ENCODE measurements around the gene TSPAN18.

The TSPAN18 gene

GRCh38 chr11:44785856-44786607, 59.3 kb downstream of the TSPAN18 start:
- no peaks in the 10 kb centered on the region for H3K79me1 ChIP-seq (replicated peaks; ENCODE audit: low read length, poor library complexity, severe bottlenecking)
- no peak overlapping the region for H2BK120ac ChIP-seq (ENCODE audit: low read depth, low read length)
- no peak overlapping the region for H4K91ac ChIP-seq (ENCODE audit: low read length)
- H3K27ac ChIP-seq (ENCODE audit: low read length, poor library complexity, severe bottlenecking), result no peak overlapping the region
- H3K9me3 ChIP-seq (ENCODE audit: control insufficient read depth, low read length), result no peaks in the 10 kb centered on the region
- H4K8ac ChIP-seq (ENCODE audit: low read length), result no peak overlapping the region
- H3K4me3 ChIP-seq (ENCODE audit: insufficient read depth in 1 of 2, low read depth in 1 of 2, low read length in 2 of 2), result no peak overlapping the region
- H2AK5ac ChIP-seq (ENCODE audit: low read length, severe bottlenecking), result no peak overlapping the region
- H3K36me3 ChIP-seq (ENCODE audit: control insufficient read depth in 1 of 2, insufficient read depth in 2 of 2, low read depth in 1 of 2, low read length in 2 of 2), result no peaks in the 10 kb centered on the region
- H3K4me1 ChIP-seq (ENCODE audit: control insufficient read depth, insufficient read depth, low read depth, low read length), result peaks cover 11% of the 10 kb centered on the region
- no peak for DNase-seq
- H3K4me2 ChIP-seq (ENCODE audit: low read length, poor library complexity, severe bottlenecking), result no peak overlapping the region
- H2AFZ ChIP-seq (ENCODE audit: low read depth, low read length), result no peak overlapping the region
- no peak overlapping the region for H3K23ac ChIP-seq (ENCODE audit: low read length in 2 of 2)
- peak overlapping the region in 1 of 2 experiments; percentile 47 for H2BK12ac ChIP-seq (ENCODE audit: low read length in 2 of 2)
- no peak overlapping the region for H3K18ac ChIP-seq (ENCODE audit: low read depth in 1 of 2, low read length in 2 of 2)
- peak overlapping the region in 1 of 2 experiments; percentile 6 for H3K4ac ChIP-seq (ENCODE audit: low read depth in 1 of 2, low read length in 2 of 2)
- WGBS, result 56% methylated on average over 7 of the region's 7 CpGs
- H3K27me3 ChIP-seq (ENCODE audit: control insufficient read depth in 1 of 2, insufficient read depth in 1 of 2, low read length in 2 of 2), result peaks cover 45 to 76% of the 10 kb centered on the region in 2 experiments
- H3K14ac ChIP-seq (ENCODE audit: low read length in 2 of 2), result no peak overlapping the region
- H2BK15ac ChIP-seq (ENCODE audit: low read depth, poor library complexity, severe bottlenecking), result no peak overlapping the region
- H3K9ac ChIP-seq (ENCODE audit: low read length), result no peak overlapping the region
- H2BK5ac ChIP-seq (ENCODE audit: low read depth, low read length, poor library complexity, severe bottlenecking), result no peak overlapping the region

GRCh38 chr11:44787070-44787469, 60.3 kb downstream of the TSPAN18 start:
- no peak overlapping the region for H2BK12ac ChIP-seq (ENCODE audit: low read length in 2 of 2)
- H3K9ac ChIP-seq (ENCODE audit: low read length), result no peak overlapping the region
- no peak overlapping the region for H3K4me3 ChIP-seq (ENCODE audit: insufficient read depth in 1 of 2, low read depth in 1 of 2, low read length in 2 of 2)
- no peak overlapping the region for H3K23ac ChIP-seq (ENCODE audit: low read length in 2 of 2)
- WGBS, result 75% methylated on average over 2 of the region's 3 CpGs
- H2AFZ ChIP-seq (ENCODE audit: low read depth, low read length), result no peak overlapping the region
- no peak overlapping the region for H2AK5ac ChIP-seq (ENCODE audit: low read length, severe bottlenecking)
- H4K91ac ChIP-seq (ENCODE audit: low read length), result no peak overlapping the region
- no peaks in the 10 kb centered on the region for H3K9me3 ChIP-seq (ENCODE audit: control insufficient read depth, low read length)
- no peak overlapping the region for H3K4me2 ChIP-seq (ENCODE audit: low read length, poor library complexity, severe bottlenecking)
- H3K14ac ChIP-seq (ENCODE audit: low read length in 2 of 2), result no peak overlapping the region
- no peak overlapping the region for H2BK5ac ChIP-seq (ENCODE audit: low read depth, low read length, poor library complexity, severe bottlenecking)
- H3K36me3 ChIP-seq (ENCODE audit: control insufficient read depth in 1 of 2, insufficient read depth in 2 of 2, low read depth in 1 of 2, low read length in 2 of 2), result no peaks in the 10 kb centered on the region
- H3K27me3 ChIP-seq (ENCODE audit: control insufficient read depth in 1 of 2, insufficient read depth in 1 of 2, low read length in 2 of 2), result peaks cover 48 to 75% of the 10 kb centered on the region in 2 experiments
- H3K4ac ChIP-seq (ENCODE audit: low read depth in 1 of 2, low read length in 2 of 2), result no peak overlapping the region
- no peak for DNase-seq
- no peak overlapping the region for H4K8ac ChIP-seq (ENCODE audit: low read length)
- H3K4me1 ChIP-seq (ENCODE audit: control insufficient read depth, insufficient read depth, low read depth, low read length), result peaks cover 11% of the 10 kb centered on the region
- no peaks in the 10 kb centered on the region for H3K79me1 ChIP-seq (replicated peaks; ENCODE audit: low read length, poor library complexity, severe bottlenecking)
- H3K27ac ChIP-seq (ENCODE audit: low read length, poor library complexity, severe bottlenecking), result no peak overlapping the region
- H2BK120ac ChIP-seq (ENCODE audit: low read depth, low read length), result no peak overlapping the region
- no peak overlapping the region for H3K18ac ChIP-seq (ENCODE audit: low read depth in 1 of 2, low read length in 2 of 2)
- no peak overlapping the region for H2BK15ac ChIP-seq (ENCODE audit: low read depth, poor library complexity, severe bottlenecking)

- Histone ChIP-seq H2BK120ac (ENCODE audit: low read depth, low read length) (no peak overlapping the region), H3K9me3 (ENCODE audit: control insufficient read depth, low read length) (no peaks in the 10 kb centered on the region), H2BK12ac (ENCODE audit: low read length in 2 of 2) (no peak overlapping the region), H3K9ac (ENCODE audit: low read length) (no peak overlapping the region), H4K91ac (ENCODE audit: low read length) (no peak overlapping the region), H3K27me3 (ENCODE audit: control insufficient read depth in 1 of 2, insufficient read depth in 1 of 2, low read length in 2 of 2) (peaks cover 57 to 84% of the 10 kb centered on the region in 2 experiments), H3K14ac (ENCODE audit: low read length in 2 of 2) (no peak overlapping the region), H4K8ac (ENCODE audit: low read length) (no peak overlapping the region), H3K18ac (ENCODE audit: low read depth in 1 of 2, low read length in 2 of 2) (no peak overlapping the region), H2BK15ac (ENCODE audit: low read depth, poor library complexity, severe bottlenecking) (no peak overlapping the region), H3K27ac (ENCODE audit: low read length, poor library complexity, severe bottlenecking) (no peak overlapping the region), H3K79me1 (replicated peaks; ENCODE audit: low read length, poor library complexity, severe bottlenecking) (no peaks in the 10 kb centered on the region), H3K4ac (ENCODE audit: low read depth in 1 of 2, low read length in 2 of 2) (no peak overlapping the region), H3K36me3 (ENCODE audit: control insufficient read depth in 1 of 2, insufficient read depth in 2 of 2, low read depth in 1 of 2, low read length in 2 of 2) (no peaks in the 10 kb centered on the region), H3K4me1 (ENCODE audit: control insufficient read depth, insufficient read depth, low read depth, low read length) (peaks cover 11% of the 10 kb centered on the region), H3K4me2 (ENCODE audit: low read length, poor library complexity, severe bottlenecking) (no peak overlapping the region), H2AK5ac (ENCODE audit: low read length, severe bottlenecking) (no peak overlapping the region), H3K23ac (ENCODE audit: low read length in 2 of 2) (no peak overlapping the region), H3K4me3 (ENCODE audit: insufficient read depth in 1 of 2, low read depth in 1 of 2, low read length in 2 of 2) (no peak overlapping the region), H2AFZ (ENCODE audit: low read depth, low read length) (no peak overlapping the region), H2BK5ac (ENCODE audit: low read depth, low read length, poor library complexity, severe bottlenecking) (no peak overlapping the region)
- 94% methylated on average over 9 of the region's 9 CpGs for WGBS
- DNase-seq, result no peak
Measured at GRCh38 chr11:44787981-44788380, 61.2 kb downstream of the TSPAN18 start.

GRCh38 chr11:44788536-44789261, 61.9 kb downstream of the TSPAN18 start:
- Histone ChIP-seq H3K4ac (ENCODE audit: low read depth in 1 of 2, low read length in 2 of 2) (no peak overlapping the region), H4K8ac (ENCODE audit: low read length) (no peak overlapping the region), H2AK5ac (ENCODE audit: low read length, severe bottlenecking) (no peak overlapping the region), H2BK15ac (ENCODE audit: low read depth, poor library complexity, severe bottlenecking) (no peak overlapping the region), H2AFZ (ENCODE audit: low read depth, low read length) (no peak overlapping the region), H3K4me1 (ENCODE audit: control insufficient read depth, insufficient read depth, low read depth, low read length) (peaks cover 11% of the 10 kb centered on the region), H3K9ac (ENCODE audit: low read length) (no peak overlapping the region), H3K4me2 (ENCODE audit: low read length, poor library complexity, severe bottlenecking) (peak overlapping the region; percentile 44), H3K18ac (ENCODE audit: low read depth in 1 of 2, low read length in 2 of 2) (no peak overlapping the region), H3K36me3 (ENCODE audit: control insufficient read depth in 1 of 2, insufficient read depth in 2 of 2, low read depth in 1 of 2, low read length in 2 of 2) (no peaks in the 10 kb centered on the region), H2BK120ac (ENCODE audit: low read depth, low read length) (no peak overlapping the region), H2BK5ac (ENCODE audit: low read depth, low read length, poor library complexity, severe bottlenecking) (no peak overlapping the region), H3K79me1 (replicated peaks; ENCODE audit: low read length, poor library complexity, severe bottlenecking) (no peaks in the 10 kb centered on the region), H3K14ac (ENCODE audit: low read length in 2 of 2) (peak overlapping the region in 1 of 2 experiments; percentile 35), H2BK12ac (ENCODE audit: low read length in 2 of 2) (no peak overlapping the region), H3K23ac (ENCODE audit: low read length in 2 of 2) (peak overlapping the region in 1 of 2 experiments; percentile 46), H3K27ac (ENCODE audit: low read length, poor library complexity, severe bottlenecking) (no peak overlapping the region), H4K91ac (ENCODE audit: low read length) (no peak overlapping the region), H3K9me3 (ENCODE audit: control insufficient read depth, low read length) (no peaks in the 10 kb centered on the region), H3K27me3 (ENCODE audit: control insufficient read depth in 1 of 2, insufficient read depth in 1 of 2, low read length in 2 of 2) (peaks cover 62 to 89% of the 10 kb centered on the region in 2 experiments), H3K4me3 (ENCODE audit: insufficient read depth in 1 of 2, low read depth in 1 of 2, low read length in 2 of 2) (no peak overlapping the region)
- WGBS, result 58% methylated on average over 18 of the region's 18 CpGs
- peak; percentile 47 for DNase-seq

Data from mesenchymal stem cell (in vitro differentiated cells and primary cell).